ENCODE results near the gene DOK5.

Gene DOK5

GRCh38 chr20:54622333-54623295 lies 147.2 kb downstream of the DOK5 start:
- DNase-seq (ENCODE audit: low spot score), result no peak
- no peak for TF ChIP-seq CTCF (IDR thresholded peaks at IDR 0.05; ENCODE audit: extremely low read depth, missing control alignments)

DNA sequence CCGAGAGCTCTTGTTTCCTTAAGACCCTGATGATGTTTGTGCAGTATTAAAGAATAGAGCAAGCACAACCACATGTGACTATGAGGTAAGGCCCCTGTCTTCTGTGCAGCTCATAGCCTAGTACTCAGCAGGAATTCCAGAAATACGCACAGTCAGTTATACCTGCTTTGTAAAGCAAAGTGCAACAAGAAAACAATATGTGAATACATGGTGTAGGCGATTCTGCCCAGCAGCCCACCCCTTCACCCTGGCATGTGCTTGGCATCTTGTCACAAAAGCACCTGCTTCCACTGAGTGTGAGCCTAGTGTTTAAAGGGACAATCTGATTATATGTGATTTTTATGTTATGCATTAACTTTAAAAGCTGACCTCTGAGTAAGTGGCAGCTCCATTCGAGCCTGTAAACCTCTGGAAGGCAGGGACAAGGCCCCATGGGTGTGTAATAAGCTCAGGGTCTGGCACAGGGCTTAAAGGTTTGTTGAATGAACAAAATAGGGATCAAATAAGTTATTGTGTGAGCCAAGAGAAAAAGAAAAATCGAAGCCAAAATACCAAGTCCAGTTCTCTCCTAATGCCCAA lies 148.7 kb downstream of the DOK5 start:
- no peak for TF ChIP-seq CTCF (IDR thresholded peaks at IDR 0.05; ENCODE audit: extremely low read depth, missing control alignments)
- DNase-seq (ENCODE audit: low spot score), result no peak

DNA sequence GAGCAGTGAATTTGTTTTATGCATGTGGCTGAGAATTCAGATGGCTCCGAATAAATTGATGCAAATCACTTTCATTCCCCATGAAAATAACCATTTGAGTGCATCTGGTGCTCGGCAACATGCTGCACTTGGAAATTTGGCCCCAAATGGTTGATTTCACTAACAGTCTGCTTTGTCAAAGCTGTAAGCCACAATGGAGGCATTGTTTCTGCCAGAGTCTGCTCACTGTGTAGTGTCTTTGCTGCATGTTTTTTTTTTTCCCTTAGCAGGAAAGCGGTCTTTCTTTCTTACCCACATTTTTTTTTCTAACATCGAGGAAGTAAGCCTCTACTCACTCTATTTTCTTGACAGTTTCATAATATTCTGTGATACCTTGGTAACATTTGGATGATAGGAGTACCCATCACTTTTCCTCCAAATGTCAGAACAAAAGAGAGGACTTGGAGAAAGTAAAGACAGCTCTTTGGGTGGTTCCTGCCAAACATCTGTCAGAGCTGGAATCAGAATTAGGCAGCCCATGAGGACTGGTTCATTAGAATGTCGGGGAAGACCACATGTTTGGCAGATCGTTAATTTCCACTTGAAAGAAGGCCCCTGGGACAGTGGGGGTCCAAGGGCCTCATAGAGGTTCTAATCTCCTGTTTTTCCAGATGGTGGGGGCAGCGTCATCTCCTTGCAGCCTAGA lies 149.5 kb downstream of the DOK5 start:
- no peak for TF ChIP-seq CTCF (IDR thresholded peaks at IDR 0.05; ENCODE audit: extremely low read depth, missing control alignments)
- DNase-seq (ENCODE audit: low spot score), result no peak

DNA sequence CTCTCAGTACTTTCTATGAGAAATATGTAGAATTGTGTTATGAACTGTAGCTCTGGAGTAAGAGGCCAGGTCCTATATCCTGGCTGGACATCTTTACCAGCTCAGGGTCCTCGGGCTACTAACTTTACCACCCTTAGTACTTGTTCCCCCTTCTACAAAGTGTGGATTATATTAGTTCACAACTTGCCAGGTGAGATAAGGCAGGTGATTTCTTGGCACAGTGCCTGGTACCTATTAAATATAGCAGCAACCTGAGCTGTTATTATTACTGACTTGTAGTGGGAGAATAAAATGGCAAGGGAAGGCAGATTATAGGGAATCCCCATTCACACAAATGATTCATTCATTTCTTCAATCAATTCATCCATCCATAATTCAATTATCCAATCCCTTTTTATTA lies 150.1 kb downstream of the DOK5 start:
- no peak for TF ChIP-seq CTCF (IDR thresholded peaks at IDR 0.05; ENCODE audit: extremely low read depth, missing control alignments)
- DNase-seq (ENCODE audit: low spot score), result no peak

- TF ChIP-seq CTCF (IDR thresholded peaks at IDR 0.05; ENCODE audit: extremely low read depth, missing control alignments), result no peak
- no peak for DNase-seq (ENCODE audit: low spot score)
Observed at GRCh38 chr20:54626126-54626525, 150.7 kb downstream of the DOK5 start.

GRCh38 chr20:54629632-54630031 lies 154.2 kb downstream of the DOK5 start:
- TF ChIP-seq CTCF (IDR thresholded peaks at IDR 0.05; ENCODE audit: extremely low read depth, missing control alignments), result no peak
- no peak for DNase-seq (ENCODE audit: low spot score)

DNA sequence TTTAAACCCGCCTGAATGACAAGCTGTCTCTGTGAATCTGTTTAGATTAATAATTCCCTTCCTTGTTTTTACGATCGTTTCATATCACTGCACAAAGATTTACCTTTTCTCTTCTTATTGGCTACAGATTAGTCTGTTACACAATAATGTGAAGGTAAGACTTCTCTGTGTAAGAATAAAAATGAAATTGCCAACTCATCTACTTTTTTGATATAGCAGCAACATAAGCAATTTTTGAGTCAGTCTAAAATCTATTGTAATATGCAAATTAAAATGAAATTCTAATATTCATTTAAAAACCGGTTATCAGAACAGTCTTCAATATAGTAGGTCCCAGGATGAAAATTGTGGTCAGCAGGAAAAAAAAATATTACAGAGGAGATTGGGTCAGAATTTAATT lies 155.2 kb downstream of the DOK5 start:
- no peak for TF ChIP-seq CTCF (IDR thresholded peaks at IDR 0.05; ENCODE audit: extremely low read depth, missing control alignments)

More for the DNA sequence above, 155.2 kb downstream of the DOK5 start:
- DNase-seq (ENCODE audit: low spot score), result no peak

Data from GM20000 (cell line).